Measurements from ENCODE around the gene ZFYVE26. TPM values are rescaled to one million over a fixed set of nuclear protein-coding genes. Genes with fewer than 3 reads are reported as not detected.

The ZFYVE26 gene
- polyA plus RNA-seq, 2 of the 4 experiments (the other 2 are of a cell fraction), result 4.5 to 11.3 TPM

- Histone ChIP-seq H3K4me2 (no peak overlapping the region), H3K4me1 (no peaks in the 10 kb centered on the region), H3K4me3 (no peak overlapping the region), H3K27ac (no peak overlapping the region), H3K9me3 (no peaks in the 10 kb centered on the region)
- ATAC-seq (peak in 1 of 2 experiments; percentile 74; a peak in 4 of 6 replicates), FAIRE-seq (peak; percentile 89), DNase-seq (ENCODE audit: low read depth in 1 of 2, low spot score in 1 of 2) (peak; percentile 29 to 85)
- TF ChIP-seq SMC3 (IDR thresholded peaks at IDR 0.05) (peak; percentile 83), CTCF (IDR thresholded peaks at IDR 0.05) (peak; percentile 90), RAD21 (conservative IDR thresholded peaks at IDR 0.05 in 1 of 2, IDR thresholded peaks at IDR 0.05 in 1 of 2) (peak; percentile 86 to 87), GATA3 (IDR thresholded peaks at IDR 0.05; ENCODE audit: borderline replicate concordance) (no peak)
- 3% methylated on average over 2 of the region's 2 CpGs for WGBS (ENCODE audit: missing lambda C conversion rate)
- ChIA-PET POLR2A (interaction anchor here (0.6 kb wide), 2 partner anchors 86 to 977 kb away, joined by 3 to 4 read pairs; no protein-coding TSS in a partner anchor), CTCF (interaction anchor here (0.6 to 2.7 kb wide), 29 partner anchors 9 to 1073 kb away, joined by 3 to 17 read pairs (median 4); no protein-coding TSS in a partner anchor)
Measured at GRCh38 chr14:67837011-67837624, 20.7 kb upstream of the ZFYVE26 start.

GRCh38 chr14:67835596-67835995 lies 19.2 kb upstream of the ZFYVE26 start:
- no peak overlapping the region for H3K4me2 ChIP-seq
- no peak for DNase-seq (ENCODE audit: low read depth in 1 of 2, low spot score in 1 of 2)
- TF ChIP-seq ATOH8 (CRISPR knock-in tag; IDR thresholded peaks at IDR 0.05; ENCODE audit: low read depth) (no peak), KDM5A (IDR thresholded peaks at IDR 0.05) (no peak), RNF2 (IDR thresholded peaks at IDR 0.05; ENCODE audit: borderline replicate concordance, low read depth) (no peak), RARB (CRISPR knock-in tag; IDR thresholded peaks at IDR 0.05) (no peak), POLR2AphosphoS2 (conservative IDR thresholded peaks at IDR 0.05; ENCODE audit: low read length) (no peak), EHMT2 (IDR thresholded peaks at IDR 0.05; ENCODE audit: low read depth) (no peak), CBX8 (IDR thresholded peaks at IDR 0.05) (no peak)
- no peak for FAIRE-seq
- ATAC-seq, result no peak
- H3K9me3 ChIP-seq, result no peaks in the 10 kb centered on the region
- H3K27ac ChIP-seq, result no peak overlapping the region
- ChIA-PET POLR2A (no interaction called here), CTCF (interaction anchor here (0.7 to 2.4 kb wide), 6 partner anchors 9 to 1009 kb away, joined by 3 to 10 read pairs (median 4); no protein-coding TSS in a partner anchor)
- no peak overlapping the region for H3K4me3 ChIP-seq
- no peaks in the 10 kb centered on the region for H3K4me1 ChIP-seq

- 84% methylated on average over 1 of the region's 1 CpG for WGBS (ENCODE audit: missing lambda C conversion rate)
- 0 out of 3 replicates have a peak, but pooled peaks cover 5% of the 10 kb centered on the region for H3K9me3 ChIP-seq
- FAIRE-seq, result no peak
- no peak overlapping the region for H3K4me2 ChIP-seq
- ATAC-seq, result no peak
- DNase-seq (ENCODE audit: low read depth in 1 of 2, low spot score in 1 of 2), result no peak
- no peaks in the 10 kb centered on the region for H3K4me1 ChIP-seq
- H3K27ac ChIP-seq, result no peak overlapping the region
- no peak for TF ChIP-seq ZFP36 (IDR thresholded peaks at IDR 0.05; ENCODE audit: borderline replicate concordance, partially characterized antibody)
- TF ChIP-seq JUN (IDR thresholded peaks at IDR 0.05), result no peak
- TF ChIP-seq CHD4 (IDR thresholded peaks at IDR 0.05; ENCODE audit: borderline replicate concordance), result no peak
- no peak for TF ChIP-seq ZSCAN20 (CRISPR knock-in tag; IDR thresholded peaks at IDR 0.05)
- no peak for TF ChIP-seq RARB (CRISPR knock-in tag; IDR thresholded peaks at IDR 0.05)
- no peak for TF ChIP-seq HOXB5 (CRISPR knock-in tag; IDR thresholded peaks at IDR 0.05)
- no peak for TF ChIP-seq HDAC2 (IDR thresholded peaks at IDR 0.05)
- no peak for TF ChIP-seq HES2 (IDR thresholded peaks at IDR 0.05)
- no peak for TF ChIP-seq ZNF302 (CRISPR knock-in tag; IDR thresholded peaks at IDR 0.05)
- no peak for TF ChIP-seq FOXS1 (CRISPR knock-in tag; IDR thresholded peaks at IDR 0.05)
- TF ChIP-seq HOXA7 (CRISPR knock-in tag; IDR thresholded peaks at IDR 0.05), result no peak
- ChIA-PET CTCF (interaction anchor here (0.9 to 1.2 kb wide), 4 partner anchors 8 to 1274 kb away, joined by 3 read pairs; no protein-coding TSS in a partner anchor), POLR2A (no interaction called here)
- H3K4me3 ChIP-seq, result no peak overlapping the region
Measured at GRCh38 chr14:67833403-67833802, 17.0 kb upstream of the ZFYVE26 start.

Measured in A549 (cell line).